Measurements from ENCODE around the gene ITGA3. TPM values are rescaled to one million over a fixed set of nuclear protein-coding genes. Genes with fewer than 3 reads are reported as not detected.

ITGA3 gene
- total RNA-seq, 1 experiment from 2014 or later, result 1.6 TPM

- no peak overlapping the region for H3K4me2 ChIP-seq (ENCODE audit: low read depth, low read length, poor library complexity, severe bottlenecking)
- no peaks in the 10 kb centered on the region for H3K27me3 ChIP-seq (ENCODE audit: low read length)
- H2AFZ ChIP-seq (ENCODE audit: low read length), result no peak overlapping the region
- H3K27ac ChIP-seq (ENCODE audit: low read length), result no peak overlapping the region
- no peaks in the 10 kb centered on the region for H3K36me3 ChIP-seq (ENCODE audit: insufficient read depth, low read length)
- H3K9me3 ChIP-seq (ENCODE audit: low read length), result no peaks in the 10 kb centered on the region
- H3K79me2 ChIP-seq (ENCODE audit: low read length), result no peaks in the 10 kb centered on the region
- no peak overlapping the region for H3K4me3 ChIP-seq (ENCODE audit: low read length)
- H3K9me2 ChIP-seq (replicated peaks; ENCODE audit: insufficient read depth, low read length), result no peaks in the 10 kb centered on the region
- no peak for DNase-seq
- no peaks in the 10 kb centered on the region for H3K4me1 ChIP-seq (ENCODE audit: low read length)
- no peaks in the 10 kb centered on the region for H4K20me1 ChIP-seq (ENCODE audit: insufficient read depth, low read depth, low read length)
- H3K9ac ChIP-seq (ENCODE audit: low read length), result no peak overlapping the region
Measured at GRCh38 chr17:50117202-50118051, 61.5 kb downstream of the ITGA3 start.

- H3K79me2 ChIP-seq (ENCODE audit: low read length), result no peaks in the 10 kb centered on the region
- H3K9me3 ChIP-seq (ENCODE audit: low read length), result no peaks in the 10 kb centered on the region
- H3K4me2 ChIP-seq (ENCODE audit: low read depth, low read length, poor library complexity, severe bottlenecking), result no peak overlapping the region
- no peak overlapping the region for H3K4me3 ChIP-seq (ENCODE audit: low read length)
- no peaks in the 10 kb centered on the region for H3K4me1 ChIP-seq (ENCODE audit: low read length)
- no peaks in the 10 kb centered on the region for H3K36me3 ChIP-seq (ENCODE audit: insufficient read depth, low read length)
- DNase-seq, result no peak
- H3K27me3 ChIP-seq (ENCODE audit: low read length), result no peaks in the 10 kb centered on the region
- H3K27ac ChIP-seq (ENCODE audit: low read length), result no peak overlapping the region
- no peaks in the 10 kb centered on the region for H4K20me1 ChIP-seq (ENCODE audit: insufficient read depth, low read depth, low read length)
- H3K9ac ChIP-seq (ENCODE audit: low read length), result no peak overlapping the region
- no peak overlapping the region for H2AFZ ChIP-seq (ENCODE audit: low read length)
- H3K9me2 ChIP-seq (replicated peaks; ENCODE audit: insufficient read depth, low read length), result no peaks in the 10 kb centered on the region
Measured at GRCh38 chr17:50118076-50118827, 62.3 kb downstream of the ITGA3 start.

- Histone ChIP-seq H3K4me2 (ENCODE audit: low read depth, low read length, poor library complexity, severe bottlenecking) (no peak overlapping the region), H3K4me1 (ENCODE audit: low read length) (no peaks in the 10 kb centered on the region), H3K27ac (ENCODE audit: low read length) (no peak overlapping the region), H3K9me2 (replicated peaks; ENCODE audit: insufficient read depth, low read length) (no peaks in the 10 kb centered on the region), H3K4me3 (ENCODE audit: low read length) (no peak overlapping the region), H3K79me2 (ENCODE audit: low read length) (no peaks in the 10 kb centered on the region), H2AFZ (ENCODE audit: low read length) (no peak overlapping the region), H4K20me1 (ENCODE audit: insufficient read depth, low read depth, low read length) (no peaks in the 10 kb centered on the region), H3K9ac (ENCODE audit: low read length) (no peak overlapping the region), H3K36me3 (ENCODE audit: insufficient read depth, low read length) (no peaks in the 10 kb centered on the region), H3K9me3 (ENCODE audit: low read length) (no peaks in the 10 kb centered on the region), H3K27me3 (ENCODE audit: low read length) (no peaks in the 10 kb centered on the region)
- no peak for DNase-seq
Measured at GRCh38 chr17:50118828-50119218, 62.9 kb downstream of the ITGA3 start.

- Histone ChIP-seq H3K4me1 (ENCODE audit: low read length) (no peaks in the 10 kb centered on the region), H3K9ac (ENCODE audit: low read length) (no peak overlapping the region), H3K4me2 (ENCODE audit: low read depth, low read length, poor library complexity, severe bottlenecking) (no peak overlapping the region), H2AFZ (ENCODE audit: low read length) (no peak overlapping the region), H4K20me1 (ENCODE audit: insufficient read depth, low read depth, low read length) (no peaks in the 10 kb centered on the region), H3K36me3 (ENCODE audit: insufficient read depth, low read length) (no peaks in the 10 kb centered on the region), H3K9me3 (ENCODE audit: low read length) (no peaks in the 10 kb centered on the region), H3K4me3 (ENCODE audit: low read length) (no peak overlapping the region), H3K27ac (ENCODE audit: low read length) (no peak overlapping the region), H3K27me3 (ENCODE audit: low read length) (no peaks in the 10 kb centered on the region), H3K9me2 (replicated peaks; ENCODE audit: insufficient read depth, low read length) (no peaks in the 10 kb centered on the region), H3K79me2 (ENCODE audit: low read length) (no peaks in the 10 kb centered on the region)
- DNase-seq, result no peak
Measured at GRCh38 chr17:50120475-50121253, 64.8 kb downstream of the ITGA3 start.

GRCh38 chr17:50122945-50123344, 67.0 kb downstream of the ITGA3 start:
- no peaks in the 10 kb centered on the region for H4K20me1 ChIP-seq (ENCODE audit: insufficient read depth, low read depth, low read length)
- H3K4me3 ChIP-seq (ENCODE audit: low read length), result no peak overlapping the region
- no peaks in the 10 kb centered on the region for H3K4me1 ChIP-seq (ENCODE audit: low read length)
- H3K27ac ChIP-seq (ENCODE audit: low read length), result no peak overlapping the region
- DNase-seq, result no peak
- no peaks in the 10 kb centered on the region for H3K9me2 ChIP-seq (replicated peaks; ENCODE audit: insufficient read depth, low read length)
- H3K4me2 ChIP-seq (ENCODE audit: low read depth, low read length, poor library complexity, severe bottlenecking), result no peak overlapping the region
- H3K9ac ChIP-seq (ENCODE audit: low read length), result no peak overlapping the region
- H2AFZ ChIP-seq (ENCODE audit: low read length), result no peak overlapping the region
- no peaks in the 10 kb centered on the region for H3K9me3 ChIP-seq (ENCODE audit: low read length)
- H3K27me3 ChIP-seq (ENCODE audit: low read length), result no peaks in the 10 kb centered on the region
- no peaks in the 10 kb centered on the region for H3K36me3 ChIP-seq (ENCODE audit: insufficient read depth, low read length)
- no peaks in the 10 kb centered on the region for H3K79me2 ChIP-seq (ENCODE audit: low read length)

GRCh38 chr17:50123649-50124349, 67.9 kb downstream of the ITGA3 start:
- Histone ChIP-seq H3K9me3 (ENCODE audit: low read length) (no peaks in the 10 kb centered on the region), H3K36me3 (ENCODE audit: insufficient read depth, low read length) (no peaks in the 10 kb centered on the region), H3K4me2 (ENCODE audit: low read depth, low read length, poor library complexity, severe bottlenecking) (no peak overlapping the region), H3K4me1 (ENCODE audit: low read length) (no peaks in the 10 kb centered on the region), H4K20me1 (ENCODE audit: insufficient read depth, low read depth, low read length) (no peaks in the 10 kb centered on the region), H3K27me3 (ENCODE audit: low read length) (no peaks in the 10 kb centered on the region), H2AFZ (ENCODE audit: low read length) (no peak overlapping the region), H3K9me2 (replicated peaks; ENCODE audit: insufficient read depth, low read length) (no peaks in the 10 kb centered on the region), H3K79me2 (ENCODE audit: low read length) (no peaks in the 10 kb centered on the region), H3K27ac (ENCODE audit: low read length) (no peak overlapping the region), H3K9ac (ENCODE audit: low read length) (no peak overlapping the region), H3K4me3 (ENCODE audit: low read length) (no peak overlapping the region)
- no peak for DNase-seq

- H2AFZ ChIP-seq (ENCODE audit: low read length), result no peak overlapping the region
- no peak overlapping the region for H3K4me2 ChIP-seq (ENCODE audit: low read depth, low read length, poor library complexity, severe bottlenecking)
- no peaks in the 10 kb centered on the region for H3K79me2 ChIP-seq (ENCODE audit: low read length)
- H3K27me3 ChIP-seq (ENCODE audit: low read length), result no peaks in the 10 kb centered on the region
- no peaks in the 10 kb centered on the region for H3K36me3 ChIP-seq (ENCODE audit: insufficient read depth, low read length)
- H3K9me3 ChIP-seq (ENCODE audit: low read length), result no peaks in the 10 kb centered on the region
- no peak for DNase-seq
- H3K9ac ChIP-seq (ENCODE audit: low read length), result no peak overlapping the region
- no peaks in the 10 kb centered on the region for H4K20me1 ChIP-seq (ENCODE audit: insufficient read depth, low read depth, low read length)
- no peaks in the 10 kb centered on the region for H3K4me1 ChIP-seq (ENCODE audit: low read length)
- H3K9me2 ChIP-seq (replicated peaks; ENCODE audit: insufficient read depth, low read length), result no peaks in the 10 kb centered on the region
- no peak overlapping the region for H3K4me3 ChIP-seq (ENCODE audit: low read length)
- no peak overlapping the region for H3K27ac ChIP-seq (ENCODE audit: low read length)
Measured at GRCh38 chr17:50125420-50125997, 69.6 kb downstream of the ITGA3 start.
